Measurements from ENCODE around the gene COL4A2. TPM values are rescaled to one million over a fixed set of nuclear protein-coding genes. Genes with fewer than 3 reads are reported as not detected.

The COL4A2 gene
- total RNA-seq, 2 donors from 2014 or later = not detected

DNA sequence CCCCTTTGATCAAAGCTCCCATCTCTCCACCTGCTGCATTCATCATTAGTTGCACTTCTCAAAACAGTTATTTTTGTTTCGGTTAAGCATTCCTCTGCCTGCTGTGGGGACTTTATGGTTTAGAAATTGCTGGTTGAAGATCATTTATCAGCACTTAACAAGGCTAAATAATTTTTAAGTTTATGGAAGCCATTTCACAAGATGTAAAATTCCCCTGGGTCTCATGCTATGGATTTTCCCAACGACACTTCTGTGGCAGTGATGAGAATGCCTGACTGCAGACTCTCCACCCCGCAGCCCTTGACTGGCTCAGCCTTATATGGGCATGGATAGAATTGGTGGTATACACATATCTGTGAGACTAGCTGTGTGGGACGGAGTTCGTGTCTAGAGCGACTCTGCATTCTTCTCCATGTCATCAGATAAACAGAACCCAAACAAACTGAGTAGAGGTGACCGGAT, 52.8 kb downstream of the COL4A2 start:
- H3K27me3 Mint-ChIP-seq (ENCODE audit: low read depth) = peaks cover 18% of the 10 kb centered on the region
- no peak overlapping the region for H3K4me3 Mint-ChIP-seq
- no peak overlapping the region for H3K27ac Mint-ChIP-seq
- no peak for ATAC-seq (replicated peaks in 1 of 2)
- H3K4me1 Mint-ChIP-seq (ENCODE audit: low read depth) = no peaks in the 10 kb centered on the region
- no peaks in the 10 kb centered on the region for H3K36me3 Mint-ChIP-seq (ENCODE audit: insufficient read depth in 2 of 2)
- no peaks in the 10 kb centered on the region for H3K9me3 Mint-ChIP-seq
- no peak for DNase-seq

DNA sequence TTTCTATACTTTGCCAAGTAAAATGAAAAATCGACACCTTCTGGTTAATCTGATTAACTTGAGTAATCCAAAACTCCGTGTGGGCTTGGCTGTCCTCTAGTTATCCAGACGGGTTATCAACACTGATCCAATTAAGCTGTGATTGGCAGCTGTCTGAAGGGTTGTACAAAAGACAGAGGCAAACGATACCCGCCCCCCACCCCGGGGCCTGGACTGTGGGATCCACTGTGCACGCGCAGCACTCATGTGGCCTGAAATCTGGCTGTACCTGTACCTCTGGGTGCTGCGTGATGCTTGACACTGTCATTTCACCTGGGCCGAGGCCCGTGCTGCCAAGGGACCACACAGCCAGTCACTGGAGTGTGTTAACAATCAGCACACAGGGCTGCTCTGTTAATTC, 53.5 kb downstream of the COL4A2 start:
- Mint-ChIP-seq H3K27me3 (ENCODE audit: low read depth) (peaks cover 19% of the 10 kb centered on the region), H3K27ac (no peak overlapping the region), H3K4me1 (ENCODE audit: low read depth) (no peaks in the 10 kb centered on the region), H3K9me3 (no peaks in the 10 kb centered on the region), H3K4me3 (no peak overlapping the region), H3K36me3 (ENCODE audit: insufficient read depth in 2 of 2) (no peaks in the 10 kb centered on the region)
- DNase-seq = no peak
- no peak for ATAC-seq (replicated peaks in 1 of 2)

DNA sequence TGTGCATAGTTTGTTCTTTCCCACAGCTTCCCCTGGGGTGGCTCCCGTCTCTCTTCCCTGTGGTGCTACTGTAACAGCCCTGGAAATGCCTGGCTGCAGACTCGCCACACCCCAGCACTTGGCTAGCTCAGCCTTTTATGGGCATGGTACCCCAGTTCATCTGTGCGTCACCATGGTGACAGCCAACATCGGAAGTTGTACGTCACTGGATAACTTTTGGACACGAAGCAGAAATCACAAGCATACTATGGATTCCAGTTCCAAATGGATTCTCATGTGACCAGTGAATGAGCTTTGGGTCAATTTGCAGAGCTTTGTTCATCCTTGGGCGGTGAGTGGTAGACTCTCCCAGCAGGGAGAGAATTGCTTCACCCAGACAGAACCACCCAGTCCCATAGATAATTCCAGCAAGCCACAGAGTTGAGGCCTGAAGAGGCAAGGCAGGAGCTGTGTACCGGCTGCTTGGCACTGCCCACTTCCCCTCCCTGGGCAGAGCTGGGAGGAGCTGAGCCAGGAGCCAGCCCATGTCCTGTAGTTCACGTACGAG, 54.4 kb downstream of the COL4A2 start:
- Mint-ChIP-seq H3K4me1 (ENCODE audit: low read depth) (no peaks in the 10 kb centered on the region), H3K4me3 (no peak overlapping the region), H3K36me3 (ENCODE audit: insufficient read depth in 2 of 2) (no peaks in the 10 kb centered on the region), H3K9me3 (no peaks in the 10 kb centered on the region), H3K27ac (no peak overlapping the region), H3K27me3 (ENCODE audit: low read depth) (peaks cover 26% of the 10 kb centered on the region)
- ATAC-seq (replicated peaks in 1 of 2) (no peak), DNase-seq (no peak)

DNA sequence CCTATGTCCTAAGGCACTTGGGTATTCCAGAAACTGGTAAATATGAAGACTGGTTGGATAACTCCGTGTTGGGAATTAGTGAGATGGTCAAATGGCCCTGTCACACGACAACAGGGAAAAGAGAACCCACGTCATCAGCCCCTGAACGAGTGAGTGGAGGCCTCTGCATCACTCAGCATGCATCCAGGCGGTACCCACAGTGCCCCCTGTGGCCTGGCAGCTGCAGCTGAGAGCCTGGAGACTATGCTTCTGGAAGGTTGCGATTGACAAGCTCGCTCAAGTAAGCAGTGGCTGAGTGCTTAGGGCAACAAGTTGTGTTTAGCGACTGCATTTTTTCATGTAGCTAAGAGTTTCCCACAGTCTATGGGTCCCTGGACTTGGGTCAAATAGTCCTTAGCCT, 55.9 kb downstream of the COL4A2 start:
- no peaks in the 10 kb centered on the region for H3K4me1 Mint-ChIP-seq (ENCODE audit: low read depth)
- DNase-seq (no peak), ATAC-seq (replicated peaks in 1 of 2) (no peak)
- H3K36me3 Mint-ChIP-seq (ENCODE audit: insufficient read depth in 2 of 2) = no peaks in the 10 kb centered on the region
- H3K9me3 Mint-ChIP-seq = no peaks in the 10 kb centered on the region
- no peak overlapping the region for H3K4me3 Mint-ChIP-seq
- H3K27me3 Mint-ChIP-seq (ENCODE audit: low read depth) = peaks cover 26% of the 10 kb centered on the region
- H3K27ac Mint-ChIP-seq = no peak overlapping the region

DNA sequence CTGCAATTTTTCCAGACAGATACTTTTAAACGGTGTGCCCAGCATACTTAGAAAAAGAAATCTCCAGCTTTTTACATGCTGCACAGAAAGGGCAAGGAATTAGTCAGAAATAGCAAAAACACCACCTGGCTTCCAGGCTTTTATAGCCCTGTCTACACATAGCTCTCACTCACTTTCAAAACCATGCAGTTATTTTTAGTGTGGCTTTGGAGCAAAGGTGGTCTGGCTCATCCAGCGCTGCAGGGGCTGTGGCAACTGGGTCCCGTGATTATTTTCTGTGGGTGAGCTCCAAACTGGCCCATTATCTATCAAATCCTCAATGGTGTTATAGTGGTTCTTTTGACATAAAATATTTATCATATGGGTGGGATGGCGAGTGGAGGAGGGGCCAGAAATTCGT, 57.0 kb downstream of the COL4A2 start:
- peaks cover 26% of the 10 kb centered on the region for H3K27me3 Mint-ChIP-seq (ENCODE audit: low read depth)
- peaks cover 4% of the 10 kb centered on the region for H3K4me1 Mint-ChIP-seq (ENCODE audit: low read depth)

DNA sequence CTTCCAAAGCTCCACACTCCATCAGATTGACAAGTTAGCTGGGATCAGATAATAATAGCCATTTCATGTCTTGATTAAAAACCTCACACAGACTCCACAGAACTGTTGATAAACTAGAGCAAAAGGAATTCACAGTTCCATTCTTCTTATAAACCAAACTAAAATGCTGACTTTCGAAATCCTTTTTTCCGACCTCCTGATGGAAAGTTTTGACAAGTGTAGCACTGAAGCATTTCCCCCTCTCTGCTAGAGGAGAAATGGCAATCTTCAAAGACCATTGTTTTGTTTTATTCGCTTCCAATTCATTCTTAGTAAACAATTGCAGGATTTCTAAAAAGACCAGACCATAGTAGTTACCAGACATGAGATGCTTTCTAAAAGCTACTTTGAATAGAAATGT, 58.8 kb downstream of the COL4A2 start:
- no peak overlapping the region for H3K4me3 Mint-ChIP-seq
- H3K9me3 Mint-ChIP-seq = no peaks in the 10 kb centered on the region
- DNase-seq (no peak), ATAC-seq (replicated peaks in 1 of 2) (no peak)
- no peak overlapping the region for H3K27ac Mint-ChIP-seq
- peaks cover 27% of the 10 kb centered on the region for H3K27me3 Mint-ChIP-seq (ENCODE audit: low read depth)
- H3K4me1 Mint-ChIP-seq (ENCODE audit: low read depth) = peaks cover 4% of the 10 kb centered on the region
- no peaks in the 10 kb centered on the region for H3K36me3 Mint-ChIP-seq (ENCODE audit: insufficient read depth in 2 of 2)

More for the DNA sequence above, 57.0 kb downstream of the COL4A2 start:
- Mint-ChIP-seq H3K9me3 (no peaks in the 10 kb centered on the region), H3K27ac (no peak overlapping the region), H3K4me3 (no peak overlapping the region), H3K36me3 (ENCODE audit: insufficient read depth in 2 of 2) (no peaks in the 10 kb centered on the region)
- DNase-seq = no peak
- no peak for ATAC-seq (replicated peaks in 1 of 2)

DNA sequence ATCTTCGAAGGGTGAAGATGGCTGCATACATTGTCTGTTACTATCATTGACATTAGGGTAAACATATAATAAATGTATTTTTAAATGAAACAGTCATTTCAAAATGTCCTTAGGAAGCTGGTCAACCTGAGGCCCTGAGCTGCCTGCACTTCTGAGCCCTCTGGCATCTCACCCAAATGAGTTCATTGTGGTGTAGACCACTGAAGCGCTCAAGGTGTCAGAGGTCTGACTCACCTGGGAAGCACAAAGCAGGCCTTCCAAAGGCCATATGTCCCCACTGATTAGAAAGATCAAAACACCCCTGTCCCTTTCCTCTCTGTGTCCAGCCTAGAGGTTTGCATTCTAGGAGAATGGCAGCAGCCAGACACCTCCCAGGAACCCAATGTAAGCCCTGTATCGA, 59.6 kb downstream of the COL4A2 start:
- H3K9me3 Mint-ChIP-seq = no peaks in the 10 kb centered on the region
- H3K27me3 Mint-ChIP-seq (ENCODE audit: low read depth) = peaks cover 22% of the 10 kb centered on the region
- DNase-seq (no peak), ATAC-seq (replicated peaks in 1 of 2) (no peak)
- H3K36me3 Mint-ChIP-seq (ENCODE audit: insufficient read depth in 2 of 2) = no peaks in the 10 kb centered on the region
- no peak overlapping the region for H3K27ac Mint-ChIP-seq
- H3K4me1 Mint-ChIP-seq (ENCODE audit: low read depth) = peaks cover 4% of the 10 kb centered on the region
- no peak overlapping the region for H3K4me3 Mint-ChIP-seq

DNA sequence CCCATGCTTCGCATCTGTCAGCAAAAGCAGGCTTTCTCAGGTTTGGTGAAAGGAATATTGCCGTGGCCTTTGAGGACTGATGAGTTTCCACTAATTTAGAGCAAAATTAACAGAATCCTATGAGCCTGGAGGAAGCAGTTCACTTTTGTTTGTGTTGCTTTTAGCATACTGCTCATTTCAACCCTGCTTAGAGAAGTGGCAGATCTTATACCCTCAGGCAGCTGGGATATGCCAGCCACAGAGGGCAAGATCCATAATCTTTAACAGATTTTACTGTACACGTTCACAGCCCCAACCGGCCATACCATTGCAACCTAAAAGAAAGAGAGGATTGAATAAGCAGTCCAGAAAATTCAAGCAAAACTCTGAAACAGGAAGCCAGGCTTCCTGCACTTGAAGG, 60.5 kb downstream of the COL4A2 start:
- H3K9me3 Mint-ChIP-seq = no peaks in the 10 kb centered on the region
- peaks cover 25% of the 10 kb centered on the region for H3K27me3 Mint-ChIP-seq (ENCODE audit: low read depth)
- no peak for DNase-seq
- H3K4me1 Mint-ChIP-seq (ENCODE audit: low read depth) = peaks cover 4% of the 10 kb centered on the region
- no peak overlapping the region for H3K4me3 Mint-ChIP-seq
- no peak for ATAC-seq (replicated peaks in 1 of 2)
- H3K27ac Mint-ChIP-seq = no peak overlapping the region
- H3K36me3 Mint-ChIP-seq (ENCODE audit: insufficient read depth in 2 of 2) = no peaks in the 10 kb centered on the region

DNA sequence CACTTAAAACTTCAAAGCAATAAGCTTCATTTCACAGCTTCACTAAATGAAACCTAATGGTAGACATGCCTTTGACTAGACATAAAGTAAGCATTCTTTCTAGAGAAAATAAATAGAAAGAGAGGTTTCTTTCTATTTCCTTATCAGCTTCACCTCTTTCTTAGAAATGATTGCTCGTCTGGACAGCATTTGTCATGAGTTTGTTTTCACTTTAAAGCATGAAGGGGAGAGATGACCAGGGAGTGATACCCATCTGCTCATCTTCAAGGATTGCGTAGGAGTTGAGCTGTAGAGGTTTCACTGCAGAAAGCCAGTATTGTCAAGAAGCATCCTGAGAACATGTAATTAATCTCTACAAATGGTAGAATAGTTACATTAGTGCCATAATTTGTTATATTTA, 61.3 kb downstream of the COL4A2 start:
- H3K36me3 Mint-ChIP-seq (ENCODE audit: insufficient read depth in 2 of 2) = no peaks in the 10 kb centered on the region
- ATAC-seq (replicated peaks in 1 of 2) = no peak
- peaks cover 26% of the 10 kb centered on the region for H3K27me3 Mint-ChIP-seq (ENCODE audit: low read depth)
- DNase-seq = no peak
- H3K27ac Mint-ChIP-seq = no peak overlapping the region
- no peaks in the 10 kb centered on the region for H3K9me3 Mint-ChIP-seq
- no peak overlapping the region for H3K4me3 Mint-ChIP-seq
- peaks cover 4% of the 10 kb centered on the region for H3K4me1 Mint-ChIP-seq (ENCODE audit: low read depth)

DNA sequence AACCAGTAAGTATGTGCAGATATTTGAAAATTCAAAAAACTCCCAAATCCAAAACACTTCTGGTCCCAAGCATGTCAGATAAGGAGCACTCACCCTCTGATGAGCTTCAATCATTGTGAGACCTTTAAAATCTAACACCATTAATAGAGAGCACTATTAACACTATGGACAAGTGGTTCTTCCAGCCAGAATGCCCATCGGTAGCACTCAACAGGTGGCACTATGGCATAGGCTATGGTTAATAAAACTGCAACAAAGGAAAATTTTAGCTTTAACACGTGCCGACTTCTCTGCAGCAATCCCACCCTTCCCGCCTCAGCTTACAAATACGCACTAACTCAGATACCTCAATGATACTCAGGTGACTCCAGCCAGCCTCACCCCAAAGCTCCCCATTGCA, 62.3 kb downstream of the COL4A2 start:
- no peaks in the 10 kb centered on the region for H3K36me3 Mint-ChIP-seq (ENCODE audit: insufficient read depth in 2 of 2)
- H3K9me3 Mint-ChIP-seq = no peaks in the 10 kb centered on the region
- no peak for ATAC-seq (replicated peaks in 1 of 2)
- H3K4me3 Mint-ChIP-seq = no peak overlapping the region
- H3K4me1 Mint-ChIP-seq (ENCODE audit: low read depth) = peaks cover 4% of the 10 kb centered on the region
- H3K27ac Mint-ChIP-seq = no peak overlapping the region
- peaks cover 34% of the 10 kb centered on the region for H3K27me3 Mint-ChIP-seq (ENCODE audit: low read depth)
- DNase-seq = no peak

DNA sequence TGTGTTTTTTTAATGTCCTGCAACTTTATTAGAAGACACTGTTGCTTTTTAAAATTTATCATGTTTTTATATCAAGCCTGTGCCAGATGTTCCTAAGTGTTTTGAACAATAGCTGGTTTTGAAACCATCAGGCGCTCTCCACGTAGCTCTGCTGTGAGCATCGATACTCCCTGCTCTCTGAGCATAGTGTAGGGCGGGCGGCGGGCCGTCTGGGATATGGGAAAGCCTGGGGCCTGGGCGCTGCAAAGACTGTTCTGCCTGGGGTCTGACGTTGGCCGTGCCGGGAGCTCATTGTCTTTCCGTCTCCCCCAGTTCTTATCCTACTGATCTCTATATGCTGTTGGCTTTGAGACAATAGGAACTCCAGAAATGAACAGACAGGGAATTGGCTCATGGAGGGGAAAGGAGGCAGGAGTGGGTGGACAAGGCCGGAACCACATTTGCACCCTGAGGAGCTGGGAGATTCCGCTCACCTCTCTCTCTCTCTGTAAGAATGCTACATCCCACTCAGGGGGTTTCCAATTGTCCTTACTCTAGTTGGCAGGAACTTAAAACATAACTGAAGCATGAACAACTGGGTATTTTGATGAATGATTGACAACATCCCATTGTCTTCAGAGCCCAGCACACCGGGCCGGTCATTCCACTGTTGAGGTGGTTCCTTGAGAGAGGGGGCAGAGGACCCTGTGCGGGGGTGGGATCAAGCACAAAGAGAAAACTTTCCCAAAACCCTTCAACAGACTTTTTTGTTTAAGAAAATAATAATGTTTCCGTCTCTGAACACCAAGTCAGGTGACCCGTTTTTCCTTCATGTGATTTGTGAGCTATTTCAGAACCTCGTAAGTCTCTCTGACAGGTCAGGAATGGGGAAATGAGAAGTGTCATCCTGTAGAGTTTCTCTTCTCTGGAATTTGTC, 64.7 kb downstream of the COL4A2 start:
- H3K27me3 Mint-ChIP-seq (ENCODE audit: low read depth) = peaks cover 37% of the 10 kb centered on the region
- no peaks in the 10 kb centered on the region for H3K9me3 Mint-ChIP-seq
- DNase-seq (no peak), ATAC-seq (replicated peaks in 1 of 2) (no peak)
- no peak overlapping the region for H3K4me3 Mint-ChIP-seq
- peaks cover 4% of the 10 kb centered on the region for H3K4me1 Mint-ChIP-seq (ENCODE audit: low read depth)
- H3K27ac Mint-ChIP-seq = no peak overlapping the region
- H3K36me3 Mint-ChIP-seq (ENCODE audit: insufficient read depth in 2 of 2) = no peaks in the 10 kb centered on the region

DNA sequence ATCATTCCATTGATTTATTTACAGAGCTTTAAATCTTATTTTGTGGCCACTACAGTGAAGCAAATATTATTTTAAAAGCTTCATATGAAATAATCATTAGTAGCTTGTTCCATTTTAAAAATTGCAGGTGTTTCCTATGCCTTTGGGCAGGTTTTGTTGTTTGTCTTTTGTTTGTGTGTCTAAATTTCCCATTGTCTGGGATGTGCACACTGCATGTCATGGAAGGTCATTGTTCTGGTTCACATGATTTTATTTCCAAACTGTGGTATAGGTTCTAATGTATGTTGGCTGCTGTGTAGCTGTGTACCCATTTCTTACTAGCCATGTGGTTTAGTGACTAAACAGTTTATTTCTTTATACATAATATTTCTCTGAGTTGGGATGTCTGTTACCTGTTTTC, 65.6 kb downstream of the COL4A2 start:
- DNase-seq (no peak), ATAC-seq (replicated peaks in 1 of 2) (no peak)
- H3K4me3 Mint-ChIP-seq = no peak overlapping the region
- no peak overlapping the region for H3K27ac Mint-ChIP-seq
- peaks cover 4% of the 10 kb centered on the region for H3K4me1 Mint-ChIP-seq (ENCODE audit: low read depth)
- no peaks in the 10 kb centered on the region for H3K9me3 Mint-ChIP-seq
- H3K27me3 Mint-ChIP-seq (ENCODE audit: low read depth) = peaks cover 37% of the 10 kb centered on the region
- H3K36me3 Mint-ChIP-seq (ENCODE audit: insufficient read depth in 2 of 2) = no peaks in the 10 kb centered on the region

DNA sequence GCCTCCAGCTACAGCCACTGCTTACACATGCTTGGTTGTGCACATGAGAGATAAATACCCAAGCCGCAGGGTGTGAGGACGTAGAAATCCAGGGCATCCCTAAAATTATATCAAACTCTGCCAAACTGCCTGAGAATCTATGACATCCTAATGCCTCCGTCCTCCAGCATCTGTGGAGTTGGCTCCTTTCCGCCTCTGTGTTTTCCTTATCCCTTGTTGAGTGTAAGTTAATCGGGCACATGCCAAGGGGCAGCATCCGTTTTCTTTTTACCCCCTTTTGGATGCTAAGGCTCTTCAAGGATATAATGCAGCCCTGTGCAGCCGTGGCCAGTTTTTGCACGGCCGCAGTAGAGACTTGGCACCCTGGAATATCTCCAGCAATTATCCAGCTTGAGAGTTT, 66.5 kb downstream of the COL4A2 start:
- peaks cover 37% of the 10 kb centered on the region for H3K27me3 Mint-ChIP-seq (ENCODE audit: low read depth)
- H3K4me3 Mint-ChIP-seq = no peak overlapping the region
- no peaks in the 10 kb centered on the region for H3K36me3 Mint-ChIP-seq (ENCODE audit: insufficient read depth in 2 of 2)
- H3K4me1 Mint-ChIP-seq (ENCODE audit: low read depth) = peaks cover 1% of the 10 kb centered on the region
- no peak overlapping the region for H3K27ac Mint-ChIP-seq
- DNase-seq = no peak
- no peaks in the 10 kb centered on the region for H3K9me3 Mint-ChIP-seq
- ATAC-seq (replicated peaks in 1 of 2) = no peak

Measured in activated T-cell treated with anti-CD3 and anti-CD28 coated beads, Interleukin-2, amount 50 U/mL, for 72 hours (primary cell).